K562 (cell line): ENCODE data around the gene ASB13. TPM values are rescaled to one million over a fixed set of nuclear protein-coding genes. Genes with fewer than 3 reads are reported as not detected.

Source experiments
- SMARCC2 ChIP-seq: fragments of 450-650 bp; IDR thresholded peaks from 2 replicates; pipeline ENCODE4 v1.6.1; 2017; ENCODE audit warnings: antibody characterized with exemption, moderate library complexity, mild to moderate bottlenecking, low read depth
- XRCC5 ChIP-seq: fragments of 200-400 bp; formaldehyde crosslinking; IDR thresholded peaks from 2 replicates; pipeline ENCODE4 v1.6.1; 2017; ENCODE audit warnings: low read depth, mild to moderate bottlenecking, low read length
- YY1 ChIP-seq, 3 experiments: IDR thresholded peaks; 2 replicates each; pipeline ENCODE4 v1.6.1; 2011; ENCODE audit warnings: low read length in 2 of 3, mild to moderate bottlenecking in 2 of 3, moderate library complexity in 2 of 3, borderline replicate concordance in 1 of 3, control low read depth in 1 of 3, low read depth in 1 of 3; ENCODE audit not compliant: insufficient read depth in 3 of 3, insufficient replicate concordance in 2 of 3, control insufficient read depth in 1 of 3, insufficient read length in 1 of 3; ENCODE audit errors: extremely low read depth in 1 of 3
- polyA plus RNA-seq, 8 experiments: library from polyadenylated mRNA; depleted of rRNA in 4 of 8; stranded (reverse) in 5 of 8; unstranded in 3 of 8; fragments of >200 nt; fragmentation: Nextera tagmentation in 2 of 8; fragmentation: Illumina TruSeq in 1 of 8; extraction: Ambion mirVana in 2 of 8; extraction: Trizol in 1 of 8; gene quantifications; 2 replicates each; pipeline versions ENCODE4 v1.2.1 to v1.2.3, GENCODE V29; 2011 to 2014; ENCODE audit warnings: inconsistent platforms in 1 of 8, missing spikeins in 1 of 8
- total RNA-seq, 7 experiments: library from RNA; depleted of rRNA in 6 of 7; stranded (reverse); fragments of >200 nt in 6 of 7; fragmentation: Illumina TruSeq in 2 of 7; extraction: Trizol in 2 of 7; gene quantifications; 2 replicates each; pipeline versions ENCODE4 v1.2.1 to v1.2.3, GENCODE V29; 2011 to 2021; ENCODE audit warnings: low replicate concordance in 1 of 7
- TF ChIP-seq, protein P1 (sequence below): fragments of 450-650 bp; IDR thresholded peaks from one replicate; pipeline ENCODE4 v1.6.1; 2018; ENCODE audit warnings: mild to moderate bottlenecking, moderate library complexity; ENCODE audit not compliant: partially characterized antibody
- TF ChIP-seq, protein P2 (sequence below), 2 experiments: fragments of 450-650 bp; IDR thresholded peaks; 2 replicates each; pipeline ENCODE4 v1.6.1; 2016; ENCODE audit warnings: mild to moderate bottlenecking in 2 of 2, borderline replicate concordance in 1 of 2, low read depth in 1 of 2, moderate library complexity in 1 of 2
- TF ChIP-seq, protein P3 (sequence below): sonication (generic); formaldehyde crosslinking; IDR thresholded peaks from 2 replicates; pipeline ENCODE4 v1.8.0; 2023; ENCODE audit warnings: missing genetic modification reagents, mild to moderate bottlenecking, borderline replicate concordance

Gene ASB13
- total and polyA plus RNA-seq, 9 of the 15 experiments (the other 6 are each of a cell fraction or from before 2014, with no cell fraction given): 5.2 to 28.8 (median 16.9) TPM

DNA sequence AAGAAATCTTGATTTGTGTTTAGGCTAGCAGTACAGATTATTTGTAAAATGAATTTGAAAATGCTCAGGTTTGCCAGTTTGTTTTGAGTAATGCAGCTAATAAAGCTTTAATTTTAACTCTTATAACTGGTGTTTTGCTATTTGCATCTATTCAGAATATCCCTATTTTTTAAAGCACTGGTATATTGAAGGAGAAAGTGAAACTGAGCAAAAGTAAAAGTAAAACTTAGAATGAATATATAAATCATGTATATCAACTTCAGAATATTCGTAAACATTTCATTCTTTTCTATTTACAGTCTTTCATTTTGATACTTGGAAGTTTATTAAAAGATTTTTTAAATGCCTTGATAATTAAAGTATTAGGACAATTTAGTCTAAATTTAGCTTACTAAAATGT, 44.5 kb upstream of the ASB13 start (continued):
- TF ChIP-seq, protein P1, sequence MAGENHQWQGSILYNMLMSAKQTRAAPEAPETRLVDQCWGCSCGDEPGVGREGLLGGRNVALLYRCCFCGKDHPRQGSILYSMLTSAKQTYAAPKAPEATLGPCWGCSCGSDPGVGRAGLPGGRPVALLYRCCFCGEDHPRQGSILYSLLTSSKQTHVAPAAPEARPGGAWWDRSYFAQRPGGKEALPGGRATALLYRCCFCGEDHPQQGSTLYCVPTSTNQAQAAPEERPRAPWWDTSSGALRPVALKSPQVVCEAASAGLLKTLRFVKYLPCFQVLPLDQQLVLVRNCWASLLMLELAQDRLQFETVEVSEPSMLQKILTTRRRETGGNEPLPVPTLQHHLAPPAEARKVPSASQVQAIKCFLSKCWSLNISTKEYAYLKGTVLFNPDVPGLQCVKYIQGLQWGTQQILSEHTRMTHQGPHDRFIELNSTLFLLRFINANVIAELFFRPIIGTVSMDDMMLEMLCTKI: no peak
- TF ChIP-seq XRCC5 (no peak), SMARCC2 (no peak), YY1 (IDR thresholded peaks at IDR 0.05; ENCODE audit: borderline replicate concordance in 1 of 3, control insufficient read depth in 1 of 3, extremely low read depth in 1 of 3, insufficient read depth in 3 of 3, insufficient read length in 1 of 3, insufficient replicate concordance in 2 of 3, low read depth in 1 of 3, low read length in 2 of 3) (no peak)
- TF ChIP-seq, protein P2, sequence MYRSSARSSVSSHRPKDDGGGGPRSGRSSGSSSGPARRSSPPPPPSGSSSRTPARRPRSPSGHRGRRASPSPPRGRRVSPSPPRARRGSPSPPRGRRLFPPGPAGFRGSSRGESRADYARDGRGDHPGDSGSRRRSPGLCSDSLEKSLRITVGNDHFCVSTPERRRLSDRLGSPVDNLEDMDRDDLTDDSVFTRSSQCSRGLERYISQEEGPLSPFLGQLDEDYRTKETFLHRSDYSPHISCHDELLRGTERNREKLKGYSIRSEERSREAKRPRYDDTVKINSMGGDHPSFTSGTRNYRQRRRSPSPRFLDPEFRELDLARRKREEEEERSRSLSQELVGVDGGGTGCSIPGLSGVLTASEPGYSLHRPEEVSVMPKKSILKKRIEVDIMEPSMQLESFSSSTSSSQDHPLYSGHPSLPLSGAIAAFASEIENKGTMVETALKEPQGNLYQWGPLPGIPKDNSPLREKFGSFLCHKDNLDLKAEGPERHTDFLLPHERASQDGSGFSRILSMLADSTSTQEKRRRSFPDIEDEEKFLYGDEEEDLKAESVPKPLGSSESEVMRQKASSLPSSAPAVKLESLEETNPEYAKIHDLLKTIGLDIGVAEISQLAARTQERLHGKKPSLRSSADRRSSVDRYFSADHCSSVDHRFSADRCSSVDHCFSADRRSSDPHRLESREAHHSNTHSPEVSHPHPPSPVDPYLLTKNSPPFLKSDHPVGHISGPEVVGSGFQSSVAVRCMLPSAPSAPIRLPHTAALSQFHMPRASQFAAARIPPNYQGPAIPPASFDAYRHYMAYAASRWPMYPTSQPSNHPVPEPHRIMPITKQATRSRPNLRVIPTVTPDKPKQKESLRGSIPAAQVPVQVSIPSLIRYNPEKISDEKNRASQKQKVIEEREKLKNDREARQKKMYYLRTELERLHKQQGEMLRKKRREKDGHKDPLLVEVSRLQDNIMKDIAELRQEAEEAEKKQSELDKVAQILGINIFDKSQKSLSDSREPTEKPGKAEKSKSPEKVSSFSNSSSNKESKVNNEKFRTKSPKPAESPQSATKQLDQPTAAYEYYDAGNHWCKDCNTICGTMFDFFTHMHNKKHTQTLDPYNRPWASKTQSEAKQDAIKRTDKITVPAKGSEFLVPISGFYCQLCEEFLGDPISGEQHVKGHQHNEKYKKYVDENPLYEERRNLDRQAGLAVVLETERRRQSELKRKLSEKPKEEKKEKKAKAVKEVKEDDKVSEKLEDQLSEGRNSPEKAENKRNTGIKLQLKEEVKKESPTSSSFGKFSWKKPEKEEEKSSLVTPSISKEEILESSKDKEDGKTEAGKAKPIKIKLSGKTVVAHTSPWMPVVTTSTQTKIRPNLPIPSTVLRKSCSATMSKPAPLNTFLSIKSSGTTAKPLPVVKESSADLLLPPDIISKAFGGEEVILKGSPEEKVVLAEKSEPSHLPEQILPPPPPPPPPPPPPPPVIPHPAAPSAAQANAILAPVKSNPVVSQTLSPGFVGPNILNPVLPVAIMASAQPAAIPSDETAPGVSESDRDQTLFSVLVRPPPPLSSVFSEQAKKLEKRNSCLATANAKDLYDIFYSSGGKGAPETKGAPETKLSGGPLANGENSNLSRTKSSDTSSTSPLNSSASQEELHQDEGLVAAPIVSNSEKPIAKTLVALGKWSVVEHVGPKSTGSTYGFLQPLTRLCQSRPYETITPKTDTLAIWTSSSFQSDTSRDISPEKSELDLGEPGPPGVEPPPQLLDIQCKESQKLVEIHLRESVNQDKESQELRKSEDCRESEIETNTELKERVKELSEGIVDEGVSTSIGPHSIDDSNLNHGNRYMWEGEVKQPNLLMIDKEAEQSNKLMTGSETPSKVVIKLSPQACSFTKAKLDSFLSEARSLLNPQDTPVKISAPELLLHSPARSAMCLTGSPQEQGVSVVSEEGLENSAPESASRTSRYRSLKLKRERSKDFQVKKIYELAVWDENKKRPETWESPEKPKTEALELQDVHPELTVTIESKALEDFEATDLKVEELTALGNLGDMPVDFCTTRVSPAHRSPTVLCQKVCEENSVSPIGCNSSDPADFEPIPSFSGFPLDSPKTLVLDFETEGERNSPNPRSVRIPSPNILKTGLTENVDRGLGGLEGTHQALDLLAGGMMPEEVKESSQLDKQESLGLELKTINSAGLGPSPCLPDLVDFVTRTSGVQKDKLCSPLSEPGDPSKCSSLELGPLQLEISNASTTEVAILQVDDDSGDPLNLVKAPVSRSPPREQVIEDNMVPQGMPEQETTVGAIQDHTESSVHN (IDR thresholded peaks at IDR 0.05; ENCODE audit: borderline replicate concordance in 1 of 2, low read depth in 1 of 2): no peak
- TF ChIP-seq, protein P3, sequence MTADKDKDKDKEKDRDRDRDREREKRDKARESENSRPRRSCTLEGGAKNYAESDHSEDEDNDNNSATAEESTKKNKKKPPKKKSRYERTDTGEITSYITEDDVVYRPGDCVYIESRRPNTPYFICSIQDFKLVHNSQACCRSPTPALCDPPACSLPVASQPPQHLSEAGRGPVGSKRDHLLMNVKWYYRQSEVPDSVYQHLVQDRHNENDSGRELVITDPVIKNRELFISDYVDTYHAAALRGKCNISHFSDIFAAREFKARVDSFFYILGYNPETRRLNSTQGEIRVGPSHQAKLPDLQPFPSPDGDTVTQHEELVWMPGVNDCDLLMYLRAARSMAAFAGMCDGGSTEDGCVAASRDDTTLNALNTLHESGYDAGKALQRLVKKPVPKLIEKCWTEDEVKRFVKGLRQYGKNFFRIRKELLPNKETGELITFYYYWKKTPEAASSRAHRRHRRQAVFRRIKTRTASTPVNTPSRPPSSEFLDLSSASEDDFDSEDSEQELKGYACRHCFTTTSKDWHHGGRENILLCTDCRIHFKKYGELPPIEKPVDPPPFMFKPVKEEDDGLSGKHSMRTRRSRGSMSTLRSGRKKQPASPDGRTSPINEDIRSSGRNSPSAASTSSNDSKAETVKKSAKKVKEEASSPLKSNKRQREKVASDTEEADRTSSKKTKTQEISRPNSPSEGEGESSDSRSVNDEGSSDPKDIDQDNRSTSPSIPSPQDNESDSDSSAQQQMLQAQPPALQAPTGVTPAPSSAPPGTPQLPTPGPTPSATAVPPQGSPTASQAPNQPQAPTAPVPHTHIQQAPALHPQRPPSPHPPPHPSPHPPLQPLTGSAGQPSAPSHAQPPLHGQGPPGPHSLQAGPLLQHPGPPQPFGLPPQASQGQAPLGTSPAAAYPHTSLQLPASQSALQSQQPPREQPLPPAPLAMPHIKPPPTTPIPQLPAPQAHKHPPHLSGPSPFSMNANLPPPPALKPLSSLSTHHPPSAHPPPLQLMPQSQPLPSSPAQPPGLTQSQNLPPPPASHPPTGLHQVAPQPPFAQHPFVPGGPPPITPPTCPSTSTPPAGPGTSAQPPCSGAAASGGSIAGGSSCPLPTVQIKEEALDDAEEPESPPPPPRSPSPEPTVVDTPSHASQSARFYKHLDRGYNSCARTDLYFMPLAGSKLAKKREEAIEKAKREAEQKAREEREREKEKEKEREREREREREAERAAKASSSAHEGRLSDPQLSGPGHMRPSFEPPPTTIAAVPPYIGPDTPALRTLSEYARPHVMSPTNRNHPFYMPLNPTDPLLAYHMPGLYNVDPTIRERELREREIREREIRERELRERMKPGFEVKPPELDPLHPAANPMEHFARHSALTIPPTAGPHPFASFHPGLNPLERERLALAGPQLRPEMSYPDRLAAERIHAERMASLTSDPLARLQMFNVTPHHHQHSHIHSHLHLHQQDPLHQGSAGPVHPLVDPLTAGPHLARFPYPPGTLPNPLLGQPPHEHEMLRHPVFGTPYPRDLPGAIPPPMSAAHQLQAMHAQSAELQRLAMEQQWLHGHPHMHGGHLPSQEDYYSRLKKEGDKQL: no peak
